ENCODE data around the gene CHCHD5.
"Not testable (repeated sequence)": the region's sequence is repeated elsewhere in the genome, so short reads cannot be mapped to it uniquely, and the experiment has no call there.

- not testable (repeated sequence) for TF ChIP-seq CTCF (IDR thresholded peaks at IDR 0.05); TEAD4 (CRISPR knock-in tag; IDR thresholded peaks at IDR 0.05); NR2C2 (CRISPR knock-in tag; IDR thresholded peaks at IDR 0.05); ESRRA (CRISPR knock-in tag; IDR thresholded peaks at IDR 0.05; ENCODE audit: borderline replicate concordance); ZNF532 (CRISPR knock-in tag; IDR thresholded peaks at IDR 0.05; ENCODE audit: borderline replicate concordance)
Observed at GRCh38 chr2:112612283-112612682, 27.9 kb downstream of the CHCHD5 start.

Measured in WTC11 (cell line).